Measurements from ENCODE around the gene SPATA13.
A peak's percentile ranks its signal among the peaks of the same experiment; 100 is the strongest.

SPATA13 gene

GRCh38 chr13:24167666-24168391, 7.3 kb downstream of the SPATA13 start:
- no peak for DNase-seq (ENCODE audit: low spot score)

- DNase-seq (ENCODE audit: low spot score) = peak; percentile 49
Measured at GRCh38 chr13:24168392-24168750, 7.9 kb downstream of the SPATA13 start.

GRCh38 chr13:24168979-24169378, 8.5 kb downstream of the SPATA13 start:
- peak; percentile 58 for DNase-seq (ENCODE audit: low spot score)

- peak; percentile 29 for DNase-seq (ENCODE audit: low spot score)
Measured at GRCh38 chr13:24172071-24172470, 11.6 kb downstream of the SPATA13 start.

- DNase-seq (ENCODE audit: low spot score) = no peak
Measured at GRCh38 chr13:24173795-24174194, 13.3 kb downstream of the SPATA13 start.

GRCh38 chr13:24175847-24176246, 15.3 kb downstream of the SPATA13 start:
- DNase-seq (ENCODE audit: low spot score) = no peak

- no peak for DNase-seq (ENCODE audit: low spot score)
Measured at GRCh38 chr13:24176351-24177101, 16.0 kb downstream of the SPATA13 start.

- DNase-seq (ENCODE audit: low spot score) = no peak
Measured at GRCh38 chr13:24178847-24179485, 18.4 kb downstream of the SPATA13 start.

- DNase-seq (ENCODE audit: low spot score) = no peak
Measured at GRCh38 chr13:24179486-24179850, 18.9 kb downstream of the SPATA13 start.

- no peak for DNase-seq (ENCODE audit: low spot score)
Measured at GRCh38 chr13:24180750-24181377, 20.3 kb downstream of the SPATA13 start.

GRCh38 chr13:24181991-24182702, 21.6 kb downstream of the SPATA13 start:
- no peak for DNase-seq (ENCODE audit: low spot score)

- no peak for DNase-seq (ENCODE audit: low spot score)
Measured at GRCh38 chr13:24182703-24183081, 22.2 kb downstream of the SPATA13 start.

GRCh38 chr13:24183741-24184182, 23.2 kb downstream of the SPATA13 start:
- no peak for DNase-seq (ENCODE audit: low spot score)

GRCh38 chr13:24184265-24184841, 23.8 kb downstream of the SPATA13 start:
- no peak for DNase-seq (ENCODE audit: low spot score)

GRCh38 chr13:24184882-24185281, 24.4 kb downstream of the SPATA13 start:
- no peak for DNase-seq (ENCODE audit: low spot score)

GRCh38 chr13:24185591-24186232, 25.2 kb downstream of the SPATA13 start:
- DNase-seq (ENCODE audit: low spot score) = no peak

GRCh38 chr13:24187185-24187584, 26.7 kb downstream of the SPATA13 start:
- no peak for DNase-seq (ENCODE audit: low spot score)

- DNase-seq (ENCODE audit: low spot score) = no peak
Measured at GRCh38 chr13:24192057-24192810, 31.7 kb downstream of the SPATA13 start.

- DNase-seq (ENCODE audit: low spot score) = no peak
Measured at GRCh38 chr13:24192811-24193162, 32.3 kb downstream of the SPATA13 start.

- no peak for DNase-seq (ENCODE audit: low spot score)
Measured at GRCh38 chr13:24194447-24194846, 33.9 kb downstream of the SPATA13 start.

All from AG20443 (cell line).